Posterior vena cava (tissue), 2 donors: ENCODE data around the gene RNLS. TPM values are rescaled to one million over a fixed set of nuclear protein-coding genes. Genes with fewer than 3 reads are reported as not detected.
"Not testable (repeated sequence)": the region's sequence is repeated elsewhere in the genome, so short reads cannot be mapped to it uniquely, and the experiment has no call there.

Experiments
- DNase-seq: peaks from one replicate; pipeline ENCODE4 v3.0.0-alpha.2; 2020; ENCODE audit warnings: low spot score
- intact Hi-C, 2 donors: fragments of 100-400 bp; cut with DNase I; formaldehyde crosslinking; loops; one replicate each; pipeline versions ENCODE4 v1.14.1 to v1.14.2; 2022 to 2023
- total RNA-seq, 2 donors: library from RNA; stranded (reverse); fragmentation: NEBNext Ultra II Directional; extraction: Animal tissue kit (Norgen Biotek cat#: 25700); gene quantifications; one replicate each; pipeline ENCODE4 v1.2.1, GENCODE V29; 2021
- donor health status: DM: yes; HTN: yes; CAD: no.
- donor health status: DM: yes; HTN: yes; CAD: no.

The RNLS gene
- total RNA-seq, 2 donors from 2014 or later = 6.3 to 11.2 TPM

DNA sequence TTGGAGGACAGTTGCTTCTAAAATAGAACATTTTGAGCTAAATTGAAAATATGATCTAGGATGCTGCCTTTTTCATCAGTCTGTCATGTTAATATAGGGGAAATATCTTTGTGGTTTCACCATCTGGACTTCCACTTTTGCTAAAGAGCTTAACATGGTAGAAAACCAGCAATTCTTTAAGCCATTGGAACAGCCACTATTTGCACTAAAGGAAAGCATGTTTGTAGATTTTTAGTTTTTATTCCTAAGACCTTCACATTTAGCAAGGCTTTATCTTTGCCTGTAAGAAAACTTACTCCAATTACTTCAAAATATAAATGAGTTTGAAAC is 291.0 kb downstream of the RNLS start:
- no peak for DNase-seq
- intact Hi-C loops = no loop called here

DNA sequence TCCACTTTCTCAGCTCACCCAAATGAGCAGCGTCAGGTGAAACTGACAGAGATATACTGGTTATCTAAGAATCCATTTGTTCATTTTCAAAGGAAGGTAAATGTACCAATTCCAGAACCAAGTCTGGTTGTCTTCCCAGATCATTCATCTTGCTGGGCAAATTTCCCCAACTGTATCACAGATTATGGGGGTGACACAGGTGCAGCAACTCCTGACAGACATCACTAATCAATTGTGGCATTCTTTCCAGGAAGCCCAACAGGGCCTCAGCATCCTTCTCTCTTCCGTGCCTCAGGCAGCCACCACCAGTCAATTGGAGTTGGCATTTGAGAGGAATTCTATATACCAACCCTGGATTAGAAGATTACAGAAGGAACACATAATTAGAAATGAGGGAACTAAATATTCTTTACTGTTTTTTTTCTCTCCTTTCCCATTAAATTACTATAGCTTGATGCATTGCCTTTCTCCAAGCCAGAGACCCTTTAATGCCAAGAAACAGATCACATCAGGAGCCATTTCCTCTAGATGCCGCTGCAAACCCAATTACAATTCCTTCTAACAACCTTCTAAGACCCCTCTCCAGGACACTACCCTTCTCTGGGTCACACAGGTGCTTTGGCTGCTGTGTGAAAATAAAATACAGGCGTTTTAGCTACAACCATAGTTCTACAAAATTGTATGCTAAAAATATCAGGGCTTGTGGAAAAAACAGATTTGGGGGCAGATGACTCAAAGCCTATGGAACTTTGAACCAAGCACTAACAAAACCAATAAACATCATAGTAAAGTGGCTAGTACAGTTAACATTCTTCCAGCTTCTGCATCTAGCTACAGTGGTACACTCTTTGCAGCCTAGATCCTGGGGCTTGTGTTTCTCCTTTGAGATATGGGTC is 291.6 kb downstream of the RNLS start:
- intact Hi-C loops = no loop called here
- DNase-seq = no peak

DNA sequence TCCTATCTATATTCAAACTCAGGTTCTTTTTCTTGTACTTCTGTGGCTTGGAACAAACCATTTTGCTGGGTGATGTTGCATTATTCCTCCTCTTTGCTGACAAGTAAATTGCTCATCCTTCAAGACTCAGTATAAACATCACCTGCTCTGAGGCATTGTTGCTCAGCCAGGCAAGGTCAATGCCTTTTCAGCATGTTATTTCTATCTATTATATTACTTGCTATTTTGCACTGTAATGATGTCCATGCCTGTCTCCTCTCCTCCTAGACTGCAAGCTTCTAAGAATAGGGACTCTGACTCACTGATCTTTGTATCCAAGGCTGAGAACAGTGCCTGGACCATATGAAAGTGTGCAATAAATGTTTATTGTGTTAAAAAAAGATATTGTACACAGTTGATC is 293.8 kb downstream of the RNLS start:
- no peak for DNase-seq
- intact Hi-C loops = no loop called here

DNA sequence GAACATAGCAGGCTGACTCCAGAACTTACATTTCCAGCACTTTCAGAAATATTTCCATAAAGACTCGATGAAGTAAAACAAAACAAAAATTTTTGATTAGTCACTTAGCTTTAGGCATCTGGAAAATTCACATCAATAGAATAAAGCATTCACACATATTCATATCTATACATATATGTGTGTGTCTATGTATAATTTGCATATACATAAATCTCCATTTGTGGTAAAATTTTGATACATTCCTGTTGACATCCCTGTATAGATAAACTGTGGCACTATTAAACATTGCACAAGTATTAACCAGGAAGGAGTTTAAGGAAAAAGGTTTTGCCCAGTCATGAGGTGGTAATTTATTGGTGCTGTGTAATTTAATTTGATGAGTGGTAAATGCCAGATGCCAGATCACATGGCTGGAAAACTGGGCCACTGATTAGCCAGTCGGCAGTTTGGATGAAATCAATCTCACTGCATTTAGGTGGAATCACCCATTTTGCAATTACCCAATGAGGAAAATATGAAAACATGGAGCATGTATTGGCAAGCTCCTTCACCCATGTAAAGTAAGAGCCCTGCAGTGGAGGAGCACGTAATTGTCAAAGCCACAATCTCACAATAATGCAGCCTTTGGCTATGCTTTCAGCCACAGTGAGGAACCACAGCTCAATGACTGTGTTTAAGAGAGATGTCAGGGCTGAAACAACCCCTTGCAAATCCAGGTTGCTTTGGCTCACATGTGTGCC is 294.6 kb downstream of the RNLS start:
- no peak for DNase-seq
- intact Hi-C loops = no loop called here

DNA sequence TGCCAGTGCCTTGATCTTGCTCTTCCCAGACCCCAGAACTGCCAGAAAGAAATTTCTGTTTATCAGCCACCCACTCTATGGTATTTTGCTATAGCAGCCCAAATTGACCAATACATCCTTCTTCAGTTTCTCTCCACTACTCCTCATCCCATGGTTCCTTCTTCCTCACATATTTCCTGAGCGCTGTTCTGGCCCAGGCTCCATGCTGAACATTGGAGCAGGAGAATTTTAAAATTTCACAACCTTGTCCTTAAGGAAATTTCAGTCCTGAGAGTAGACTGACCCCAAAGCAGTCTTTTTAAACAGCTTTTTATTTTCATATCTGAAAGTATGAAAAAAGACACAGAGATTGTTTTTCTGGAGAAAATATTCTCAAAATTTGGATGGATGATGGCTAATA is 297.1 kb downstream of the RNLS start:
- intact Hi-C loops = no loop called here
- no peak for DNase-seq

DNA sequence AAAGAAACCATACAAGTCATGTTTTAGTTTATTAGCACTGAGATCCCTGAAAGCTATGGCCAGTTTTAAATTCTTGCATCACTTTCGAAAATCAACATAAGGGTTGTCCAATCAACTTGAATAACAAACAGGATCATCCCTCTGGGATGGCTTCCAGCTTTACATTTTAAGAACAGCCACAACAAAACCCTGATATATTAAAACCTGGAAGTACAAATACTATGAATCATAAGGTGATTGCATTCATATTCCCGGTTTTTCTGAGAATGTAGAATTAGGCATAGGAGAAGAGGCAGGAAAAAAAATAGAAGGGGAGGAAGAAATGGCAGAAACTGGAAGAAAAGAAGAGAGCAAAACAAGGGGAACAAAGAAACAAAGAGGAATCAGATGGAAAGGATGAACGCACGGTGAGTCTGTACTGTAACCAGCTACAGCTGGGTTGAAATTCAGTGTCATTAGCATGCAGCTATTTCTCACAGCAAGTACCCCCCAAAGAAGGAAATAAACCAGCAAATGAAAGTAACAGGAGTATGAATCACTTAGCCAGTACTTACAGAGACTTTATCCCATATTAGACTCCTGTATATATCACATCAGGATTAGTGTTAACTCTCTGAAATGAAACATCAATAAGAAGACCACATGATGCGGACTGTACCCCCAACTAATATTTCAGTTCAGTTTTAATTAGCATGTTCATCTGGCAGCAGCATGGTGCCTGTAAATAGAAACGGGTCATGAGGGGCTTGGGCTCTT is 301.3 kb downstream of the RNLS start:
- DNase-seq = no peak
- intact Hi-C loops = no loop called here

DNA sequence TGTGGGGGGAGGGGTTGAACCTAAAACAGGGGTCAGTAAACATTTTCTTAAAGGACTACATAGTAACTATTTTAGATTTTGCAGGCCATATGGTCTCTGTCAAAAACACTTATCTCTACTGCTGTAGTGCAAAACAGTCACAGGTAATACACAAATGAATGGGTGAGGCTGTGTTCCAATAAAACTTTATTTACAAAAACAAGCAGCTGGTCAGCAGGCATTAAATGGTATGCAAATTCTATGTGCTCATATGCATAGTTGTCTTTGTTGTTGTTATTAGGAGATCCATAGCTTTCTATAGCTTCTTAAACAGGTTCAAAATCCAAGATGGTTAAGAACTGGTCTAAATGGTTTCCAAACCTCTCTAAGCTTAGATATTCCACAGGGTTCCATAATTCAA is 302.6 kb downstream of the RNLS start:
- intact Hi-C loops = no loop called here
- DNase-seq = no peak

DNA sequence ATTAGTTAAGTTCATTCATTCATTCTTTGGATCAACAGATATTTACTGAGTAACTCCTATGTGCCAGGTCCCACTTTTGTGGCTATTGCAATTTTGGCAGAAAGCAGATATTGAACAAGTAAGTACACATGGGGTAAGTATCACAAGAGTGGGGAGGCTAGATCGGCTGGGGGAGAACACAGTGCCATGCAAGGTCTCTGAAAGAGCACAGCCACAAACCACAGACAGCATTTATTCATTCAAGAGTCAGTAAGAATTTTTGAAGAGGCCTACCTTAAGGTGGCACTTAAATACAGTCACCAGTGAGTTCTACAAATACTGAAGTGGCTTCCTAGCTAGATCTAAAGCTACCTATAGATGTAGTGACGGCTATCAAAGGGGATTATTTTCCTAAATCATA is 304.2 kb downstream of the RNLS start:
- intact Hi-C loops = loop anchor here in 1 of 2 donors (1.0 kb wide), 1 partner anchor 13 kb away; no protein-coding TSS in a partner anchor
- no peak for DNase-seq

DNA sequence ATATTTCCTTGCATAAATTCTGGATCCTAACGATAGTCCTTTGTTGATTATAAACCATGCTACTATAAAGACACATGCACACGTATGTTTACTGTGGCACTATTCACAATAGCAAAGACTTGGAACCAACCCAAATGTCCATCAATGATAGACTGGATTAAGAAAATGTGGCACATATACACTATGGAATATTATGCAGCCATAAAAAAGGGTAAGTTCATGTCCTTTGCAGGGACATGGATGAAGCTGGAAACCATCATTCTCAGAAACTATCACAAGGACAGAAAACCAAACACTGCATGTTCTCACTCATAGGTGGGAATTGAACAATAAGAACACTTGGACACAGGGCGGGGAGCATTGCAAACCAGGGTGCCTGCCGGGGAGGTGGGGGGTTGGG is 306.2 kb downstream of the RNLS start:
- DNase-seq, intact Hi-C loops: not testable (repeated sequence)

DNA sequence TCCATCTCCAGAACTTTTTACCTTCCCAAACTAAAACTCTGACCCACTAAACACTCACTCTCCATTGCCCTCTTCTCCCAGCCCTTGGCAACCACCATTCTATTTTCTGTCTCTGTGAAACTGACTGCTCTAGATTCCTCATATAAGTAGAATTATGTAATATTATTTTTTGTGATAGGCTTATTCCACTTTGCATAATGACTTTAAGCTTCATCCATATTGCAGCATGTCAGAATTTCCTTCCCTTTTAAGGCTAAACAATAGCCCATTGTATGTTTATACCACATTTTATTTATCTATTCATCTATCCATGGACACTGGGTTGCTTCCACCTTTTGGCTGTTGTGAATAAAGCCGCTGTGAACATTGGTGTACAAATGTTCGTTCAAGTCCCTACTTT is 308.8 kb downstream of the RNLS start:
- DNase-seq = no peak
- intact Hi-C loops = no loop called here

DNA sequence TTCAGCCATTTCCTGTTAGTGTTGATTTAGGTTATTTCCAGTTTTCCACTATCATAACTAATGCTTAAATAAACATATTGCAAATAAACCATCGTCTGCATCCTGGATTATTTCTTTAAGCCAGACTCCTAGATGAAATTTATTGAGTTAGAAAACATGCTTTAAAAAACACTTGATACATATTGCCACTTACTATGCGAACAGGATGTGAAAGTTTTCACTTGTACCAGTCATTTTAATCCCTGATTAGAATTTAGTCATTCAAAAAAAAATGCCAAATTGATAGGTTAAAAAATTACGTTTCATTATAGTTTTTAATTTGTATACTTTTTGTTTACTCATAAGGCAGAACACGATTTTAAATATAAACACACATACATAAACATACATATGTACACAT is 309.6 kb downstream of the RNLS start:
- DNase-seq = no peak
- intact Hi-C loops = loop anchor here in 1 of 2 donors (2.0 kb wide), 1 partner anchor 33 kb away; no protein-coding TSS in a partner anchor

DNA sequence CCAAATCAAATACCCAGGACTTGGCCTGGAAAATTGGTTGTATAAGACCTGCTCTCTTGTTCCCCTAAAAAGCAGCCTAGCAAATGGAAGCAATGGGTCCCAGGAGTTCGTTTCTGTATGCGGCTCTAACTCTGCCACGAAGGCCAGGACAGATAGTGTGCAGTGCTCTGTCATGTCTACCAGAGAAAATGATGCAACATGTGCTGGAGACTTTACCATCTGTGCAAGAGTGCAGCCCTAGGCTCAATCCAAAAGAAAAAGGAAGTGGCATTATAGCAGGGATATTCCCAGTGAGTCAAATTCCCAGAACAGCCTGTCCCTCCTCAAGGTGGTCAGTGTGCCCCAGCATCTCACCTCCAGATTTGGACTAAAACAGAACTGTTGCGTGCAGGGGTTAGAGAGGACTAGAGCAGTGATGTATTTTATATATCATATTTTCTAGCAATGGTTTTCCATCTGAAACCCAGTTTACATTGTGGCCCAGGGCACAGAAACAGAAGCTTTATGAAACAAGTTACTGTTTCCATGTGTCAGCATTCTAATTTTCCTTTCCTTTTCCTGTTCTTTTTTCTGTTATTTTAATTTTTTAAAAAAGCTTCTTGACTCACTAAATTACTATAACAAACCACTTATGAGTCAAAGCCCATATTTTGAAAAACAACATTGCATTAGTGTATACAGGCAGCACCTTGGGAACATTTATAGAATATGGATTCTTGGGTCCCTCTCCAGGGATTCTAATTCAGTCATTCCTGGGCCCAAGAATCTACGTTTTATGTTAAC is 311.2 kb downstream of the RNLS start:
- no peak for DNase-seq
- intact Hi-C loops = loop anchor here in 1 of 2 donors (2.0 kb wide), 1 partner anchor 35 kb away; no protein-coding TSS in a partner anchor

DNA sequence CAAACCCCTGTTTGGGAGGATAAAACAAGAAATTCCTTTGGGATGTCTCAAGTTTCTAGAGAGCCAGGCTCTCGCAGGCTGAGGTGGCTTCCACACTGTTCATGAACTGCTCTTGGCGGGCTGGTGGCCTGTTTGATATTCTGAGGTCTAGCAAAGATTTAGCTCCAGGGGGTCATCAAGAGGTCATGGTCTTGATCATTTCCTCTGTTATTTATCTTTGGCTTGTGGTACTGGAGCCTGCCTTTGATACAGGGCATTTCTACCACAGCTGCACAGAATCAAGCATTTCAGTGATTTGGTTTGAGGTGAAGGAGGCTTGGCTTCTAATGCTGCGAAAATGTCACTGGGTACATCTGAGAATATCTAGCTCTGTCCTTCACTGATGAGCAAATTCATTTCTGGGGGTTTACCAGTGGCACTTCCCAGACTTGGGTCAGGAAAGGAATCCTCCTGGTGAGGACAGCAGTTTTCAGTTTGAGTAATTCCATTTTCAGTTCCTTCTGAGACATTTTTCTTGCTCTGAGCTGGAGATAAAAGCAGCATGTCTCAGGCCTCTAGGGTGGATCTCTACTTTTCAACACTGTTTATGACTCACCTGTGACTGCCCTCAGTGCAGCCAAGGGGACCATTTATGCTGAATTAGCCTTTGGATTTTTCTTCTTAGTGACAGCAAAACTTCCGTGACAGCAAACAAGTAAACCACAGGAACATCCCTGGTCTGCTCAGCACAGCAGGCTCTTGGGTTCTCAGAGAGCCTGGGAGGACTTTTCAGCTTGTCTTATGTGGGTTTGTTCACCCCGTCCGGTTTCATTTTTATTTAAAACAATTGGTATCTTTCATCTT is 312.0 kb downstream of the RNLS start:
- DNase-seq = no peak
- intact Hi-C loops = no loop called here

DNA sequence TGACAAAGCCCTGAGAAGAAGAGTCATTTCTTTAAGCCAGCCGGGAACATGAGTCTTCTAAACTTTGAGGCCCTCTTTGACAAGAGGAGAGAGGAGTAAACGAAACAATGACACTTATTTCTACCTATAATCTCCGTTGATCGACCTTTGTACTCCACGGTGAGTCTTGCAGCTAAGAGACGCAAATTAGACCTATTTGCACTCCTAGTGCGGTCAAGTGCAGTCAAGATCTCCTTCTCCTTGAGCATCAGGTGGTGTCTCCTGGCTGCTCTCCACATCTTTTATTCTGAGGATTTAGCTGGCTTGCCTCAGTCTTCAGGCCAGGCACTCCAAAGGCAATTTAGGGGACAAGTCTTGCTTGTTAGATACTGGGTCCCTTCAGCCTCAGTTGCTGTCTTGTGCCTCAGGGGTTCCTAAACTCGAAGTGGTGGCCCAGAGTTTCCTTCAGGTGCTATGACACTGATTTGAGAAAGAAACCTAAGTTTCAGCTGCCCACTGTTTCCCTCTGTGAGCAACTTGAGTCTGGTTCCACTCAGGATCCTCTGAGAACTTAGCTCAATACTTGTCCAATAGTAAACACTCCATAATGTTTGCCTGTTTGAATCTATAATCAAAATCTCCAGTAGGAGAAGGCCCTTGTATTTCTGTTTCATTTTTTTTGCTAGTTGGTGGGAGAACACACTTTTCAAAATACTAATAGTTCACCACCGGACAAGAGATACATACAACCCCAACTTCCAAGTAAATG is 312.9 kb downstream of the RNLS start:
- intact Hi-C loops = no loop called here
- no peak for DNase-seq

DNA sequence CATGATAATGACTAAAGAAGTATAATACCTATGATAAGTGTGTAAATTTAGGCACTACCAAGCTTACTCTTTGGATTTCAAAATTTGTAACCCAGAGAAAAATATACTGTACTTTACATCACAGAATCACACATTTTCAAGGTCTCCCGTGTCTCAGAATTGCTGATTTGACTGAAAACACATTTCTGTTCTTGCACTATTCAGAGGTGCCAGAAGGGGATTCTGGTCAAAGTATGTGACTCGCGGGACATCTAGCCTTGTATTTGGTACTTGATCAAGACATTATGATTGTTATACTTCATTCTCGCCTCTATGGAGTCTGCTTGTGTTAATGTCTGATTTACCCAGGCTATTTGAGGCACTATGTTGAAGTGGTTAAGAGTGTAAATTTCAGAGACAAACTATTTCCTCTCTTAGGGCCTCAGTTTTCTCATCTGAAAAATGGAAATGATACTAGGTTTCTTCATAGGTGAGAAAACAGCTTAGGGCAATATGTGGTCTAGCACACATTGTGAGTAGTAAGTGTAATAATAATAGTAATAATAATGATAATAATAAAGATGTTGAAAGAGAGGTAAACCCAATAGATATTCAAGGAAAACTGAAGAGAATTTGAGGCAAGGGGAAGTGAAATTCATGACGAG is 320.4 kb downstream of the RNLS start:
- DNase-seq = no peak
- intact Hi-C loops = no loop called here

DNA sequence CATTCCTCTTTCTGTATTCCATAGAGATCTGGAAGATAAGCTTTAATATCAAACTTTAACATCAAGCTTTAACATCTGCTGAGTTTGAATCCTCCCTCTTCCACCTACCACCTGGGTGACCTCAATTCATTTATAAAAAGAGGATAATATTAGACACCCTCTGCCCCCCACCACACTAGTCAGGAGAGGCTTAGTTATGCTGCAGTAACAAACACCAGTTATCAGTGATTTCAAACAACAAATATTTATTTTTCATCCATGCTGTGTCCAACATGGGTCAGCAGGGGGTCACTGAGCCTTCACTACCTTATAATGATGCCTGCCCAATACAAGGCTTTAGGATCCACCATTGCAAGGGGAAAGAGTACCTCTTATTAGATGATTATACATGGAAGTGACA is 322.0 kb downstream of the RNLS start:
- no peak for DNase-seq
- intact Hi-C loops = no loop called here

DNA sequence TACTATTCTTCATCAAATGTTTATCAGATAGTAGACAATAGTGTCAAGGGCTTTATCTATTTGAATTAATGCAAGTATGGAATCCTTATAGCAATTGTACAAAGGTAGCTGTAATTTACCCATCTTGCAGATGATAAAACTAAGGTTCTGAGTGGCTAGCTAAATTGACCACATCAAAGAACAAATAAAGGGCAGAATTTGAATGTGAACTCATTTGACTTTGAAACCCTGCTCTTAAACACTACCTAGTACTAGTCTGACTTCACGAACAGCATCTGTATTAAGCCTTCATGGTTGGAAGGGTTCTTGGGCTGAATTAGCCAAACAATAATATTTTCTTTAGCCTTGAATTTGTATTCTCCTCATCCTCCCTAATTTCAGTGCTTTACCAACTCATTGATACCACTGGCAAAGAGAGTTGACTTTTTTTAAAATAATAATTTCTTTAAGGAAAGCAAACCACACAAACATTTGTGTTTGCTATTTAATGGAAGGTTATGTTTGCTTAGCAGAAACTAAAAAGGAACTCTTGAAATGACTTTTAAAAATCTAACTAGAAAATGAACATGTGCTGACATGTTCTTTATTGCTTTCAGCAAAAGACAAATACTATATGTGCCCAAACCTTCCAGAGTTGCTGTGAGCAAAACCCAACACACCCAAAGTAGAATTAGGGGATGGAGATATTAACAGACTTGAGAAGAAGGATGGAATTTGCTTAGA is 322.6 kb downstream of the RNLS start:
- intact Hi-C loops = no loop called here
- DNase-seq = no peak
